Neural cell (in vitro differentiated cells): Measurements from ENCODE around the gene PLEKHM3. TPM values are rescaled to one million over a fixed set of nuclear protein-coding genes. Genes with fewer than 3 reads are reported as not detected.

Experiments used
- H2AFZ ChIP-seq: fragments of 200-600, 300-800 bp; sonication (generic), shearing (Covaris generic); 2 replicates; pipeline ENCODE4 v1.6.0; 2014; ENCODE audit warnings: low read depth, mild to moderate bottlenecking, antibody characterized with exemption, low read length, moderate library complexity
- H3F3A ChIP-seq: fragments of 200-600 bp; shearing (Covaris generic); 2 replicates; pipeline ENCODE4 v1.6.1; 2016; ENCODE audit warnings: mild to moderate bottlenecking, moderate library complexity, mixed read lengths, antibody characterized with exemption, low read length; ENCODE audit not compliant: insufficient read depth, poor library complexity, severe bottlenecking
- H3K27ac ChIP-seq: fragments of 200-600, 300-800 bp; sonication (generic), shearing (Covaris generic); 2 replicates; pipeline ENCODE4 v1.5.1; 2014; ENCODE audit warnings: mild to moderate bottlenecking, low read length, moderate library complexity
- H3K27me3 ChIP-seq: fragments of 300-800, 200-600 bp; sonication (generic), shearing (Covaris generic); 2 replicates; pipeline ENCODE4 v1.6.0; 2014; ENCODE audit warnings: mild to moderate bottlenecking, low read depth, low read length, moderate library complexity; ENCODE audit not compliant: insufficient read depth
- H3K36me3 ChIP-seq: fragments of 300-800, 200-600 bp; sonication (generic), shearing (Covaris generic); 2 replicates; pipeline ENCODE4 v1.5.1; 2014; ENCODE audit warnings: mild to moderate bottlenecking, antibody characterized with exemption, low read length, moderate library complexity; ENCODE audit not compliant: insufficient read depth
- H3K4me2 ChIP-seq: fragments of 300-800, 200-600 bp; sonication (generic), shearing (Covaris generic); 2 replicates; pipeline ENCODE4 v1.6.0; 2014; ENCODE audit warnings: mild to moderate bottlenecking, low read length
- H3K4me3 ChIP-seq: fragments of 300-800, 200-600 bp; sonication (generic), shearing (Covaris generic); 2 replicates; pipeline ENCODE4 v1.5.1; 2014; ENCODE audit warnings: mild to moderate bottlenecking, low read length, moderate library complexity
- H3K79me2 ChIP-seq: fragments of 200-600 bp; shearing (Covaris generic); replicated peaks from 2 replicates; pipeline ENCODE4 v1.6.0; 2014; ENCODE audit warnings: mild to moderate bottlenecking, low read length, moderate library complexity; ENCODE audit not compliant: insufficient read depth
- H3K9ac ChIP-seq: fragments of 300-800, 200-600 bp; sonication (generic), shearing (Covaris generic); 2 replicates; pipeline ENCODE4 v1.6.1; 2016; ENCODE audit warnings: mild to moderate bottlenecking, low read length, mixed read lengths
- H3K9me2 ChIP-seq: fragments of 200-600 bp; shearing (Covaris generic); 2 replicates; pipeline ENCODE4 v1.6.1; 2016; ENCODE audit warnings: mild to moderate bottlenecking, low read length, mixed read lengths; ENCODE audit not compliant: insufficient read depth
- H3K9me3 ChIP-seq: fragments of 200-600, 300-800 bp; sonication (generic), shearing (Covaris generic); 2 replicates; pipeline ENCODE4 v1.6.1; 2016; ENCODE audit warnings: mild to moderate bottlenecking, mixed run types, low read length, moderate library complexity, mixed read lengths
- H4K20me1 ChIP-seq: fragments of 200-600 bp; shearing (Covaris generic); 2 replicates; pipeline ENCODE4 v1.6.1; 2016; ENCODE audit warnings: mild to moderate bottlenecking, mixed run types; ENCODE audit not compliant: insufficient read depth
- CTCF ChIP-seq: fragments of 450-650 bp; IDR thresholded peaks from 2 replicates; pipeline ENCODE4 v1.5.1; 2014; ENCODE audit warnings: antibody characterized with exemption, mild to moderate bottlenecking, moderate library complexity; ENCODE audit not compliant: poor library complexity, severe bottlenecking
- EP300 ChIP-seq: fragments of 450-650 bp; conservative IDR thresholded peaks from 2 replicates; pipeline ENCODE4 v1.6.1; 2014; ENCODE audit warnings: antibody characterized with exemption, mild to moderate bottlenecking, moderate library complexity; ENCODE audit not compliant: poor library complexity, severe bottlenecking
- EZH2 ChIP-seq: fragments of 200-600, 300-800 bp; shearing (Covaris generic), sonication (generic); IDR thresholded peaks from 2 replicates; pipeline ENCODE4 v1.6.1; 2014; ENCODE audit warnings: antibody characterized with exemption, low read length, borderline replicate concordance, mild to moderate bottlenecking; ENCODE audit not compliant: insufficient read depth, poor library complexity, severe bottlenecking
- MXI1 ChIP-seq: fragments of 450-650 bp; conservative IDR thresholded peaks from 2 replicates; pipeline ENCODE4 v1.6.1; 2014; ENCODE audit warnings: antibody characterized with exemption, mild to moderate bottlenecking; ENCODE audit not compliant: poor library complexity, severe bottlenecking
- POLR2AphosphoS5 ChIP-seq: IDR thresholded peaks from 2 replicates; pipeline ENCODE4 v1.6.1; 2012
- RAD21 ChIP-seq: fragments of 450-650 bp; conservative IDR thresholded peaks from 2 replicates; pipeline ENCODE4 v1.6.1; 2014; ENCODE audit warnings: antibody characterized with exemption, mild to moderate bottlenecking, moderate library complexity
- REST ChIP-seq: IDR thresholded peaks from 2 replicates; pipeline ENCODE4 v1.6.1; 2012; ENCODE audit warnings: borderline replicate concordance
- SMC3 ChIP-seq: fragments of 450-650 bp; conservative IDR thresholded peaks from 2 replicates; pipeline ENCODE4 v1.6.1; 2014; ENCODE audit warnings: antibody characterized with exemption, mild to moderate bottlenecking, moderate library complexity; ENCODE audit not compliant: poor library complexity
- TAF1 ChIP-seq: IDR thresholded peaks from 2 replicates; pipeline ENCODE4 v1.6.1; 2012; ENCODE audit warnings: low read depth
- polyA plus RNA-seq: library from polyadenylated mRNA; depleted of rRNA; stranded (reverse); fragments of >200 nt; gene quantifications from 2 replicates; pipeline ENCODE4 v1.2.3, GENCODE V29; 2014

PLEKHM3 gene
- polyA plus RNA-seq, 1 donor from 2014 or later = 13.4 TPM

GRCh38 chr2:207792244-207792785 lies 233.0 kb downstream of the PLEKHM3 start:
- Histone ChIP-seq H3K27ac (no peak overlapping the region), H3F3A (no peaks in the 10 kb centered on the region), H3K9me2 (no peaks in the 10 kb centered on the region), H3K4me3 (no peak overlapping the region), H4K20me1 (no peaks in the 10 kb centered on the region), H3K4me2 (no peak overlapping the region), H3K36me3 (no peaks in the 10 kb centered on the region), H3K27me3 (no peaks in the 10 kb centered on the region), H3K9ac (no peak overlapping the region), H2AFZ (no peak overlapping the region), H3K79me2 (no peaks in the 10 kb centered on the region), H3K9me3 (no peaks in the 10 kb centered on the region)
- TF ChIP-seq CTCF (no peak), POLR2AphosphoS5 (no peak), SMC3 (no peak), TAF1 (no peak), MXI1 (no peak), EP300 (no peak), RAD21 (no peak), EZH2 (no peak), REST (no peak)

GRCh38 chr2:207791579-207792243 lies 233.6 kb downstream of the PLEKHM3 start:
- Histone ChIP-seq H3K36me3 (no peaks in the 10 kb centered on the region), H2AFZ (no peak overlapping the region), H4K20me1 (no peaks in the 10 kb centered on the region), H3K79me2 (no peaks in the 10 kb centered on the region), H3F3A (no peaks in the 10 kb centered on the region), H3K9me2 (no peaks in the 10 kb centered on the region), H3K27ac (no peak overlapping the region), H3K4me3 (no peak overlapping the region), H3K9ac (no peak overlapping the region), H3K9me3 (no peaks in the 10 kb centered on the region), H3K27me3 (no peaks in the 10 kb centered on the region), H3K4me2 (no peak overlapping the region)
- TF ChIP-seq TAF1 (no peak), REST (no peak), RAD21 (no peak), POLR2AphosphoS5 (no peak), EP300 (no peak), CTCF (no peak), SMC3 (no peak), EZH2 (no peak), MXI1 (no peak)
